ENCODE data around the gene LOXL1.

LOXL1 gene

GRCh38 chr15:73899197-73900094, 26.8 kb upstream of the LOXL1 start:
- DNase-seq: no peak

GRCh38 chr15:73900095-73900712, 26.1 kb upstream of the LOXL1 start:
- DNase-seq: no peak

- DNase-seq: no peak
Measured at GRCh38 chr15:73901126-73901810, 25.0 kb upstream of the LOXL1 start.

- no peak for DNase-seq
Measured at GRCh38 chr15:73902121-73903020, 23.9 kb upstream of the LOXL1 start.

GRCh38 chr15:73904026-73904815, 22.0 kb upstream of the LOXL1 start:
- DNase-seq: no peak

- DNase-seq: no peak
Measured at GRCh38 chr15:73905225-73905827, 20.9 kb upstream of the LOXL1 start.

GRCh38 chr15:73906346-73907034, 19.8 kb upstream of the LOXL1 start:
- no peak for DNase-seq

GRCh38 chr15:73907035-73907408, 19.2 kb upstream of the LOXL1 start:
- DNase-seq: peak in 1 of 2 donors; percentile 29

- DNase-seq: peak; percentile 66 to 76
Measured at GRCh38 chr15:73908030-73908821, 18.0 kb upstream of the LOXL1 start.

GRCh38 chr15:73908822-73909122, 17.5 kb upstream of the LOXL1 start:
- no peak for DNase-seq

- DNase-seq: no peak
Measured at GRCh38 chr15:73909651-73910050, 16.6 kb upstream of the LOXL1 start.

- DNase-seq: no peak
Measured at GRCh38 chr15:73910522-73911303, 15.5 kb upstream of the LOXL1 start.

DNA sequence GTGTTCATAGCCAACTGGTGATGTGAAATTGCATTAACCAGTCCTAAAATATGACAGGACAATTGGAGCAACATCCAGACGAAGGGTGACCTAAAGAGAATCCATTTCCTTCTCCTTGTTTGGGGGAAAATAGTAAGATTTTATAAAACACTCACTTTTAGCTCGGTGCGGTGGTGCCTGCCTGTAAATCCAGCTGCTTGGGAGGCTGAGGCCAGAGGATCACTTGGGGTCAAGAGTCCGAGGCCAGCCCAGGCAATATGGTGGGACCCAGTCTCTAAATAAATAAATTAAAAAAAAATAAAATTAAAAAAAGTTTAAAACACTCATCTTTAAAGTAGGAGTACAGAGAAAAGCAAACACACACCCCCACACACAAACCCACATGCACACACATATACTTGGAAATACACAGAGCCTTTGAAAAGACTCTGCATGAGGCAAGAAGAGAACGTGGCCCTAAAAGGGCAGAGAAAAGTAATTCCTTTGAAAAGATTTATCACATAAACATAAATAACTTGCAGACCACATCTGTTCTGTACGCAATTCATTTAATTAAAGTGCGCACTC, 14.1 kb upstream of the LOXL1 start:
- DNase-seq: no peak

DNA sequence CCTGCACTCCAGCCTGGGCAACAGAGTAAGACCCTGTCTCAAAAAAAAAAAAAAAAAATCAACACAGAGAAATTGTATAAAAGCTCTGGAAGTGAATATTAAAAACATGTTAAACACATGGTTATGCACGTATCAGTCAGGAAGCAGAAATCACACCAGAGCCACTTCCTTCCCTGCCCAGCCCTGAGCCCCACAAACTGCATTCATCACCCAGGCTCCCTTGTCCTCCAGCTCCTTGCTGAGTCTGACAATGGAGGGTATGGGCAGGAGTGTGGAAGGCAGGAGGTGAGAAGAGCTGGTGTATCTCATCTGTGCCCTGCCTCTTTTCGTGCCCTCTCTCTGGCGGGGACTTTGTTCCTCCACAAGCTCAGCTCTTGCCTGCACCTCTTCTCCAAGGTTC, 12.1 kb upstream of the LOXL1 start:
- no peak for DNase-seq

DNA sequence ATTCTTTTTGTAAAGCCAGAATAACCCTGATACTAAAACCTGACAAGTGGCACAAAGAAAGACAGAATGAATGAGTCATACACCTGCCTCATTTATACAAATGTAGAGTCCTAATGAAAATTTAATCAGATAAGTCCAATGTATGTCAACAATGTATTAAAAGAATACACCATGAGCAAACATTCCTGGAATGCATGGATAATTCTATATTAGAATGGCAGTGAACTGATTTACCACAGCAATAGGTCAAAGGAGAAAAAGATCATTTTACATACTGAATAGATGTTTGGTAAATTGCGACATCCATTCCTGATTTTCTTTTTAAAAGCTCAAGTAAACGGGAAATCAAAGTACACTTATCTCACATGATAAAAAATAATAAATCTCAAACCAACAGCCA, 11.2 kb upstream of the LOXL1 start:
- DNase-seq: no peak

DNA sequence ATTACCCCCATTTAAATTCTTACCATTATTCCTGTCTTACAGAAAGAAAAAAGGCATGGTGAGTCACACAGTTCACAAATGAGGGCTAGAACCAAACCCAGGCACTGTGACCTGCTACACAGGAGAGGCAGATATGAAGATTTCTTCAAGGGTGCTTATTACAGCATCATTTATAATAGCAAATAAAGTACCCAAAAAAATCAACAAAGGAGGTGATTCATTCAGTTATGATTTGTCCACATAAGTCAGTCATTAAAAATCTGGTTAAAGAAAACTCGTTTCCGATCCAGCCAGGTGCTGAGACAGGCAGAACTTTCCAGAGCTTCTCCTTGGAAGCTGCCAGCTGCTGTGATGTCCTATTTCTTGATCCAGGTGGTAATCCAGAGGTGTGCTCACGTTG, 7.5 kb upstream of the LOXL1 start:
- DNase-seq: no peak

DNA sequence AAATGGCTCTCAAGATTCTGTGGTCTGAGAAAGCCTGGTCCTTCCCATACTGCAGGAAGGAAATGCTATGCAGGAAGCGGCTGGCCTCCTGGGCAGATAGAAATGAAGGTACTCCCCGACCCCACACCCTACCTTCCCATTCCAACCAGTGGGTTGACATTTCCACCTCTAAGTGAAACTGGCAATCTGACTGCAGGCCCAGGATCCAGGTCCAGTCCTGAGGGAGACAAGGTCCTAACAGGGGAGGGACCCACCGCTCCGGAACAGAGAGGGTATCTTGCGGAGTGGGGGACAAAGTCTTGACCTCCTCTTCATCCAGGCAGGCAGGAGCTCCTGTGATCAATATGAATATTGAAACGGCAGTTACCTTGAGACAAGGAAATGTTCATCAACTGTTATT, 6.6 kb upstream of the LOXL1 start:
- DNase-seq: no peak

DNA sequence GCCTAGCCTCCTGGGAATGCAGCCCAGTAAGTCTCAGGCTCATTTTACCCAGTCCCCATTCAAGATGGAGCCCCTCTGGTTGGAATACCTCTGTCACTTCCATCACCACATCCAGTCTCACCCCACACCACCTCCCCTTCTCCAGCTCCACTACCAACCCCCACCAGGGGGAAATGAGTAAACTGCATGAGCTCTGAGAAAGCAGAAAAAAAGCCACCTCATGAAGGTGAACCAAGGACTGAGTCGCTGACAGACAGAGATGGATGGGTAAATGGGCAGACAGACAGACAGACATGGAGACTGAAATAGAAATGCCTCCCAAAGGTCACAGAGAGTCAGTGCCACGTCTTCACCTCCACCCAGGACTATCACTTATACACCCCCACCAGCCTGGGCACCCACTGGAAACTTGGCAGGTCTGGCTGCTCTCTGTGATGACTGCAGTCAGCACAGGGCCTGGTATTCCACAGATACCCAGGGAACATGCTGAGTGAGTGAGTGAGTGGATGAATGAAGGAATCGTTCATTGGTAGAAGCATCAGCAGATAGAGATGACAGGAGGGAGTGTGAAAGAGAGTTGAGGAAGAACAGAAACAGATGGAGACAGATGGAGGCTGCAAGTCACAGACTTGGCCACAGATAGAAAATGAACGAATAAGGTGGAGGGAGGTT, 4.9 kb upstream of the LOXL1 start:
- no peak for DNase-seq

Measured in inflammatory macrophage (primary cell).